ENCODE measurements around the gene WAC.

DNA sequence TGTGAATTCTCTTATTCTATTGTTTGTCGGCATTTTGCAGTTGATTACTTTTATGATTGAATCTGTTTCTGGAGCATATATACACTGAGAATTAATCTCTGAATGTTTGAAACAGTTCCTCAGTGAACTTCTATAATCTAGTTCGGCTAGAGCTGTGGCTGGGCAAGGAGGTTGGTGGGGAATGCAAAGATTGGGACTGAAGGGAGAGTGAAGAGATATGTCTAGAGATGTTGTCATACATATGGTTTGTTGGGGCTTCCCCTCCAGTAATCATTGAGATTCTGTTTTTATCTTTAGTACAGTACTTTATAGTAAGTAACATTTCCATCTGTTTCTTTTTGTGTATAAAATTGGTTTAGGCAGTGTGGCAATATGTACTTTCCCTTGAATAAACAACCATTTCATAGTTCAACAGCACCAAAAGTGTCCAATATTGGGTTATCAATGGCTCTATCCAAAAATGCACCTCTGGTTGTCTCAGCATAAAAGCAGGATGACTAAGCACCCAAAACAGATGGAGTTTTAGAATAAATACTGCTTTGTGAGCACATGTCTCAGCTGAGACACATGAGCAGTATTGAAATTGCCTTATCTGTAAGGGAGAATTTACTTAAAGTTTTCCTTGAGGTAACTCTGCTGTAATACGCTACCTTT lies 36.7 kb downstream of the WAC start:
- TF ChIP-seq, protein P1, sequence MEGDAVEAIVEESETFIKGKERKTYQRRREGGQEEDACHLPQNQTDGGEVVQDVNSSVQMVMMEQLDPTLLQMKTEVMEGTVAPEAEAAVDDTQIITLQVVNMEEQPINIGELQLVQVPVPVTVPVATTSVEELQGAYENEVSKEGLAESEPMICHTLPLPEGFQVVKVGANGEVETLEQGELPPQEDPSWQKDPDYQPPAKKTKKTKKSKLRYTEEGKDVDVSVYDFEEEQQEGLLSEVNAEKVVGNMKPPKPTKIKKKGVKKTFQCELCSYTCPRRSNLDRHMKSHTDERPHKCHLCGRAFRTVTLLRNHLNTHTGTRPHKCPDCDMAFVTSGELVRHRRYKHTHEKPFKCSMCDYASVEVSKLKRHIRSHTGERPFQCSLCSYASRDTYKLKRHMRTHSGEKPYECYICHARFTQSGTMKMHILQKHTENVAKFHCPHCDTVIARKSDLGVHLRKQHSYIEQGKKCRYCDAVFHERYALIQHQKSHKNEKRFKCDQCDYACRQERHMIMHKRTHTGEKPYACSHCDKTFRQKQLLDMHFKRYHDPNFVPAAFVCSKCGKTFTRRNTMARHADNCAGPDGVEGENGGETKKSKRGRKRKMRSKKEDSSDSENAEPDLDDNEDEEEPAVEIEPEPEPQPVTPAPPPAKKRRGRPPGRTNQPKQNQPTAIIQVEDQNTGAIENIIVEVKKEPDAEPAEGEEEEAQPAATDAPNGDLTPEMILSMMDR (conservative IDR thresholded peaks at IDR 0.05), result no peak
- no peak for TF ChIP-seq EZH2 (IDR thresholded peaks at IDR 0.05; ENCODE audit: low read depth)

All from PC-9 (cell line).